ENCODE results near the gene OCA2. TPM values are rescaled to one million over a fixed set of nuclear protein-coding genes. Genes with fewer than 3 reads are reported as not detected.

The OCA2 gene
- total RNA-seq, 6 experiments from 2014 or later, result 0.07 to 0.13 (median 0.12) TPM; not detected in 3

DNA sequence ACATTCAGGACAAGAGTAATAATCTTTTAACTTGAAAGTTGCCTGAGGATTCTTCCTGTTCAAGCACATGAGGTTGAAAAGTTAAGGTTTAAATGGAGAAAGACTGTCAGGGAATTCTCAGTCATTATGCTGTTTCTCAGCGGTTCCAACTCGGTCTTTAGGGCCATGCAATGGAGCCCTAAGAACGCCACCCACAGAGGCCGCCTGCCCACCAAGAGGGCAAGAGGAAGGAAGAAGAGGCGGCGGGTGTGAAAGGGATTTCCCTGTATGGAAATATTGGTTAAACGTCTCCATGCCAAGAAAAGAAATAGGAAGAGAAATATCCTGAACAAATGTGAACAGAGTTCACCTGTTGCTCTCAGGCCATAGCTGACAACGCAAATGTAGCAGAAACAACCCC is 234.4 kb downstream of the OCA2 start:
- TF ChIP-seq, protein P1, sequence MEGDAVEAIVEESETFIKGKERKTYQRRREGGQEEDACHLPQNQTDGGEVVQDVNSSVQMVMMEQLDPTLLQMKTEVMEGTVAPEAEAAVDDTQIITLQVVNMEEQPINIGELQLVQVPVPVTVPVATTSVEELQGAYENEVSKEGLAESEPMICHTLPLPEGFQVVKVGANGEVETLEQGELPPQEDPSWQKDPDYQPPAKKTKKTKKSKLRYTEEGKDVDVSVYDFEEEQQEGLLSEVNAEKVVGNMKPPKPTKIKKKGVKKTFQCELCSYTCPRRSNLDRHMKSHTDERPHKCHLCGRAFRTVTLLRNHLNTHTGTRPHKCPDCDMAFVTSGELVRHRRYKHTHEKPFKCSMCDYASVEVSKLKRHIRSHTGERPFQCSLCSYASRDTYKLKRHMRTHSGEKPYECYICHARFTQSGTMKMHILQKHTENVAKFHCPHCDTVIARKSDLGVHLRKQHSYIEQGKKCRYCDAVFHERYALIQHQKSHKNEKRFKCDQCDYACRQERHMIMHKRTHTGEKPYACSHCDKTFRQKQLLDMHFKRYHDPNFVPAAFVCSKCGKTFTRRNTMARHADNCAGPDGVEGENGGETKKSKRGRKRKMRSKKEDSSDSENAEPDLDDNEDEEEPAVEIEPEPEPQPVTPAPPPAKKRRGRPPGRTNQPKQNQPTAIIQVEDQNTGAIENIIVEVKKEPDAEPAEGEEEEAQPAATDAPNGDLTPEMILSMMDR (IDR thresholded peaks at IDR 0.05), result no peak
- no peak for TF ChIP-seq POLR2A (IDR thresholded peaks at IDR 0.05)
- no peaks in the 10 kb centered on the region for H3K4me1 ChIP-seq
- ATAC-seq (no peak), DNase-seq (no peak)
- no peaks in the 10 kb centered on the region for H3K9me3 ChIP-seq
- no peak overlapping the region for H3K27ac ChIP-seq
- no peaks in the 10 kb centered on the region for H3K27me3 ChIP-seq
- H3K36me3 ChIP-seq, result no peaks in the 10 kb centered on the region
- intact Hi-C loops (cut with DNase I), result no loop called here
- WGBS (ENCODE audit: insufficient coverage, low coverage, low lambda C conversion rate, missing lambda C conversion rate), result 48% methylated on average over 8 of the region's 8 CpGs
- H3K4me3 ChIP-seq, result no peak overlapping the region

DNA sequence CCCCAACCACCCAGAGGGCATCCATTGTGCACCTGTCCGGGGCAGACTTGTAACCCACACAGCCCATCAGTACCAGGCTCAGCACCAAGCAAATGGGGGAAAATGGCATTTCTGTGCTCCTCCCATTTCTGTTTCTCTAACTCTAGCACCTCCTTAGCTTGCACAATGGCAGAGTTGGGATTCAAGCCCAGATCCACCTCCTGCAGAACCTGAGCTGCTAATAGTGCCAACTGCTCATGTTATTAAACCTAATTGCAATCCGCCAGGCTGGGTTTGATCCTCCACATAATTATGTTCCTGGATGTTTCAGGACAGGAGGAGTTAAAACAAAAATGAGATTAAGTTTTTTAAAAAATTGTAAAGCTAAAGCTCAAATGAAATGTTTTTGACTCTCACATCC is 235.0 kb downstream of the OCA2 start:
- H3K4me1 ChIP-seq, result no peaks in the 10 kb centered on the region
- no peak overlapping the region for H3K27ac ChIP-seq
- H3K4me3 ChIP-seq, result no peak overlapping the region
- no peak for DNase-seq
- WGBS (ENCODE audit: insufficient coverage, low coverage, low lambda C conversion rate, missing lambda C conversion rate), result 75% methylated on average over 1 of the region's 2 CpGs
- no peaks in the 10 kb centered on the region for H3K9me3 ChIP-seq
- no peak for ATAC-seq
- intact Hi-C loops (cut with DNase I), result no loop called here
- no peaks in the 10 kb centered on the region for H3K27me3 ChIP-seq
- TF ChIP-seq, protein P1 (IDR thresholded peaks at IDR 0.05), result no peak
- no peak for TF ChIP-seq POLR2A (IDR thresholded peaks at IDR 0.05)
- H3K36me3 ChIP-seq, result no peaks in the 10 kb centered on the region

DNA sequence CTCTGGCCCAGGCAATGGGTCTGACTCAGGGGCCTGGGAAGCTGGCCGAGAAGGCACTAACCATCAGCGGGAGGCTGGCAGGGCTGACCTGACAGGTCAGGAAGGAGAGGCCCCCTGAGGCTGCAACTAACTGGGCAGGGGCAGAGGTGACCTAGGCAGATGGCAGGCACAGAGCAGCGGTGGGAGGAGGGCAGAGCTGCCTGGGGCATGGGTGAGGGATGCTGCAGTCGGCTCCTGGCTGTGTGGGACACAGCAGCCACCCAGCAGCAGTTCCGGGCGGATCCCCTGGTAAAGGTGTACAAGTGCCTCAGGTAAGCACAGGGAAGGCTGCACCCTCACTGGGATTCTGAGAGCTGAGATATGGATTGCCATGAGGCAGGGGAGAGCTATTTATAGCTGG is 236.1 kb downstream of the OCA2 start:
- no peaks in the 10 kb centered on the region for H3K4me1 ChIP-seq
- H3K4me3 ChIP-seq, result no peak overlapping the region
- H3K36me3 ChIP-seq, result no peaks in the 10 kb centered on the region
- intact Hi-C loops (cut with DNase I), result no loop called here
- ATAC-seq (no peak), DNase-seq (no peak)
- H3K27me3 ChIP-seq, result no peaks in the 10 kb centered on the region
- H3K9me3 ChIP-seq, result no peaks in the 10 kb centered on the region
- 56% methylated on average over 2 of the region's 6 CpGs for WGBS (ENCODE audit: insufficient coverage, low coverage, low lambda C conversion rate, missing lambda C conversion rate)
- TF ChIP-seq POLR2A (IDR thresholded peaks at IDR 0.05), result no peak
- TF ChIP-seq, protein P1 (IDR thresholded peaks at IDR 0.05), result no peak
- H3K27ac ChIP-seq, result no peak overlapping the region

DNA sequence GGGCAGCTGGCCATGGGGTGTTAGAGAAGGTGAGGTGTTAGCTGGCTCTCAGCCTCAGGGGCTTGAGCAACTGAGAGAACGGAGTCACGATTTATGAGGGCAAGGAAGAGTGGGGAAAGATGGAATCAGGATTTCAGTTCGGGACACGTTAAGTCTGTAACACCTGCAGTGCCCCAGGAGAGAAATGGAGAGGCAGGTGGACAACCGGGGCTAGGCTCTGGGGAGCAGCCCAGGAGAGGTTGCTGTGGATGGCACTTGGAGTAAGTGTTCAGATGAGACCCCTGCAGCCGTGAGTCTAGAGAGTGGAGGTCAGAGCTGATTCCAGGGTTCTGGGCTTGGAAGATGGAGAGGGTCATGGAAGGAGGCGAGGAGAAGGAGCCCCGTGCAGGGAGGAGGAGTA is 237.9 kb downstream of the OCA2 start:
- H3K27me3 ChIP-seq, result no peaks in the 10 kb centered on the region
- ATAC-seq (no peak), DNase-seq (no peak)
- TF ChIP-seq POLR2A (IDR thresholded peaks at IDR 0.05), result no peak
- TF ChIP-seq, protein P1 (IDR thresholded peaks at IDR 0.05), result no peak
- no peak overlapping the region for H3K27ac ChIP-seq
- intact Hi-C loops (cut with DNase I), result no loop called here
- H3K36me3 ChIP-seq, result no peaks in the 10 kb centered on the region
- H3K4me1 ChIP-seq, result no peaks in the 10 kb centered on the region
- 67% methylated on average over 8 of the region's 8 CpGs for WGBS (ENCODE audit: insufficient coverage, low coverage, low lambda C conversion rate, missing lambda C conversion rate)
- H3K9me3 ChIP-seq, result no peaks in the 10 kb centered on the region
- H3K4me3 ChIP-seq, result no peak overlapping the region

DNA sequence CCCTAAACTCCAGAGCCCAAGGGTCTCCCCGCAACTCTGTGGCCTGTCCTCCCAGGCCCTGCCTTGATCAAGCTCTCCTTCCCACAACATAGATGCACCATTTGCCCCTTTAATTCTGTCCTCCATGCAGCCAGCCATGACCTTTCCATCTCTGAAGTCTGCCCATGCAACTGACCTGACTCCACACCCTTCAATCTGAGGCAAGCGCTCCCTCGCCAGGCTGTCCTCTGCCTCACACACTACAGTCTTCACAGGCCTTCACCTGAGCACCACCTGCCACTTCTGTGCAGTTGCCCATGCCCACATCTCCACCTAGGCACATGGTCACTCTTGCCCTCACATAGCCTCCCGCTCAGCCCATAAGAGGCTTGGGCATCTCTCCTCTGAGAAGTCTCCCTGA is 244.0 kb downstream of the OCA2 start:
- Histone ChIP-seq H3K4me3 (no peak overlapping the region), H3K36me3 (no peaks in the 10 kb centered on the region), H3K27me3 (no peaks in the 10 kb centered on the region), H3K4me1 (no peaks in the 10 kb centered on the region), H3K27ac (no peak overlapping the region), H3K9me3 (no peaks in the 10 kb centered on the region)
- TF ChIP-seq POLR2A (IDR thresholded peaks at IDR 0.05), result no peak
- TF ChIP-seq, protein P1 (IDR thresholded peaks at IDR 0.05), result no peak
- DNase-seq (no peak), ATAC-seq (no peak)
- 94% methylated on average over 2 of the region's 4 CpGs for whole genome bisulfite sequencing (ENCODE audit: insufficient coverage, low coverage, low lambda C conversion rate, missing lambda C conversion rate)
- intact Hi-C loops (cut with DNase I), result no loop called here
